Stimulated activated naive CD4-positive, alpha-beta T cell (primary cell): Measurements from ENCODE around the gene ATRN.

Source experiments
- DNase-seq, 6 experiments: peaks; one replicate each; lab custom pipeline; 2025; lab: John Stamatoyannopoulos, UW

The ATRN gene

DNA sequence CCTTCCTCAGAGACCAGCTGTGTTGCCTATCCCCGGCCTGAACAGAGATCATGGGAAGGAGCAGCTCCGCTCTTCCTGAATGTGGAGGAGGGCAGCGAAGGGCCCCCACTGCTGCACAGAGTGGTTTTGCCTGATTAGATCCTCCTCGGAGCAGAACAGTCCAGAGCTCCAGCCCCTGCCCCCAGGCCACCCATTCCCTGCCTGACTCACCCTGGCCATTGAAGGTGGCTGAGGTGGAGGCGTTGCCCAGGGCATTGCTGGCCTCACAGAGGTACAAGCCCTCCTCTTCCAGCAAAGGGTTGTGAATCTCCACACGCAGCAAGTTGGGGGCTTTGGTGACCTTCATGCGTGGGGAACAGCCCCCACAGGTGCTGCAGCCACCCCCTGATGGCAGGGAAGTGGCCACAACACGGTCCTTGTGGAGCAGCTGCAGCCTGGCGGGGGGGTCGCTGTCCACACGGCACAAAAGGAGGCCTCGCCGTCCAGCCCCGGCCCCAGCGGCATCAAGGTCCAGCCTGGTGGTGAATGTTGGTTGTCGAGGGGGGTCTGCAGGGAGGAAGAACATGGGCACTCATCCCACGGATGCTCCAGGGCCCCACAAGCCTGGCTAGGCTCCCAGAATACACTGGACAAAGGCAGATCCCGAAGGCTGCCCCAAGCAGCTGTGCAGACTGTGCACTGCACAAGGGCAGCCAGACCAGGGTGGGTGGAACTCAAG is 226.9 kb downstream of the ATRN start:
- no peak for DNase-seq

DNA sequence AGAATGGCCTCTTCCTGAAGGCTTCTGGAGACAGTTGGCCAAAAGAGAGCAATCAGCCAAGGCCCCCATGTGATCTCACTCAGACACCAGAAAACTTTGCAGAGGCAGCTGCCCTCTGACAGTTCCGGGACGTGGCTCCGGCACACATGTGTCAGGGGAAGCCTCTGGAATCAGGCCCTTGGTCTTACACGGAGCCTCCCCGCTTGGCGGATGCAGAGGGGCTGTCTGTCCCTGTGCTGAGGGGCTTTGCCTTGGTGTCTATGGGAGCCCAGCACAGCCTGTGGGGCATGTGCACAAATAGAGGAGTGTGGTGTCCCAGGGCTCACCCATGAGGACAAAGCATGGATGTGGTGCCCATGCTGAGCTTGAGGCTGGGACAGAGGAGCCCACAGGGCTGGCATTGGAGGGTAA is 227.8 kb downstream of the ATRN start:
- DNase-seq: no peak

DNA sequence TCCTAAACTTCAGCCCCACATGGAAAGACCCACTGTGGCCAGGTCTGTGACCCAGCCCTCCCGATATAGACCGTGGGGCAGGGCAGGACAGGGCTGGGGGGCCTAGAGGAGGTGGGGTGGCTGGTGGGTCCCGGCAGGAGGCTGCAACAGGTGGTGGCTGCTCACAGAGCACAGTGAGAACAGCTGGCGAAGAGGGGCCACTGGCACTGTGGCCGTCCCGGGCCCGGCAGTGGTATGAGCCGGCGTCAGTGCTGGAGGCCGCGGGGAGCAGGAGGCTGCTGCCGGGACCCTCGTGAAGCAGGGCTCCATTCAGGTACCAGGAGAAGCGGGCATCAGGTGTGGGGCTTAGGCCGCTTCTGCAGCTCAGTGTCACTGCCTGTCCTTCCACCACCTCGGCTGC is 228.2 kb downstream of the ATRN start:
- DNase-seq: no peak
